Endothelial cell of umbilical vein (primary cell): Measurements from ENCODE around the gene PPFIA2.

Source experiments
- CTCF ChIP-seq, 2 donors: IDR thresholded peaks; 1 replicate in 1 of 2; 2 replicates in 1 of 2; pipeline ENCODE4 v1.5.1; 2011; ENCODE audit warnings: low read length in 2 of 2, mild to moderate bottlenecking in 2 of 2, moderate library complexity in 2 of 2, control low read depth in 1 of 2, inconsistent platforms in 1 of 2, low read depth in 1 of 2; ENCODE audit not compliant: insufficient read depth in 1 of 2; ENCODE audit errors: extremely low read depth in 1 of 2
- EZH2 ChIP-seq: IDR thresholded peaks from 2 replicates; pipeline ENCODE4 v1.6.1; 2012; ENCODE audit warnings: borderline replicate concordance, low read depth, mild to moderate bottlenecking, moderate library complexity, low read length, inconsistent platforms; ENCODE audit not compliant: severe bottlenecking
- POLR2A ChIP-seq: IDR thresholded peaks from 2 replicates; pipeline ENCODE4 v1.6.1; 2012; ENCODE audit warnings: low read depth, mild to moderate bottlenecking, control low read depth, low read length

- no peak for TF ChIP-seq CTCF (IDR thresholded peaks at IDR 0.05; ENCODE audit: extremely low read depth in 1 of 2, insufficient read depth in 1 of 2, low read depth in 1 of 2, low read length in 2 of 2)
- no peak for TF ChIP-seq POLR2A
- no peak for TF ChIP-seq EZH2
Measured at GRCh38 chr12:81255947-81256346, 503.2 kb downstream of the PPFIA2 start.
